Skin of body (tissue), 2 donors: ENCODE measurements around the gene DCAF16. TPM values are rescaled to one million over a fixed set of nuclear protein-coding genes. Genes with fewer than 3 reads are reported as not detected.

Source experiments
- DNase-seq: peaks from one replicate; lab custom pipeline; 2025; lab: John Stamatoyannopoulos, UW
- total RNA-seq: library from RNA; depleted of rRNA; stranded (reverse); fragments of >200 nt; gene quantifications from one replicate; pipeline ENCODE4 v1.2.3, GENCODE V29; 2014

DCAF16 gene
- total RNA-seq, 1 donor from 2014 or later, result 28.0 TPM

GRCh38 chr4:17785858-17786257 lies 24.7 kb downstream of the DCAF16 start:
- no peak for DNase-seq

- DNase-seq, result no peak
Observed at GRCh38 chr4:17781300-17782287, 29.0 kb downstream of the DCAF16 start, which contains the start of gene FAM184B. FAM184B (minus strand) TSS chr4:17781621; CDS start chr4:17781299, 322 bp downstream.

GRCh38 chr4:17780501-17781299 lies 29.9 kb downstream of the DCAF16 start:
- no peak for DNase-seq

GRCh38 chr4:17778431-17778830 lies 32.1 kb downstream of the DCAF16 start:
- DNase-seq, result no peak

- DNase-seq, result no peak
Observed at GRCh38 chr4:17773135-17773698, 37.3 kb downstream of the DCAF16 start.

- DNase-seq, result no peak
Observed at GRCh38 chr4:17771284-17771908, 39.2 kb downstream of the DCAF16 start.

GRCh38 chr4:17770845-17771244 lies 39.7 kb downstream of the DCAF16 start:
- no peak for DNase-seq

- no peak for DNase-seq
Observed at GRCh38 chr4:17769406-17770174, 41.0 kb downstream of the DCAF16 start.

GRCh38 chr4:17766826-17767458 lies 43.6 kb downstream of the DCAF16 start:
- no peak for DNase-seq

GRCh38 chr4:17765514-17766286 lies 44.9 kb downstream of the DCAF16 start:
- DNase-seq, result no peak

GRCh38 chr4:17763931-17764330 lies 46.6 kb downstream of the DCAF16 start:
- DNase-seq, result no peak

GRCh38 chr4:17763416-17763815 lies 47.1 kb downstream of the DCAF16 start:
- peak; percentile 10 for DNase-seq

GRCh38 chr4:17762726-17763125 lies 47.8 kb downstream of the DCAF16 start:
- DNase-seq, result no peak

GRCh38 chr4:17761062-17761461 lies 49.5 kb downstream of the DCAF16 start:
- no peak for DNase-seq

- no peak for DNase-seq
Observed at GRCh38 chr4:17760626-17761025, 49.9 kb downstream of the DCAF16 start.

GRCh38 chr4:17758485-17758884 lies 52.1 kb downstream of the DCAF16 start:
- no peak for DNase-seq

GRCh38 chr4:17757621-17758020 lies 52.9 kb downstream of the DCAF16 start:
- no peak for DNase-seq

- DNase-seq, result no peak
Observed at GRCh38 chr4:17753646-17754045, 56.9 kb downstream of the DCAF16 start.
